H1 (cell line): ENCODE results near the gene RFTN2. TPM values are rescaled to one million over a fixed set of nuclear protein-coding genes. Genes with fewer than 3 reads are reported as not detected.

ENCODE experiments used
- BRCA1 ChIP-seq: IDR thresholded peaks from 2 replicates; pipeline ENCODE4 v1.6.1; 2012; ENCODE audit warnings: low read depth, low read length, improper control_type of control experiment
- CHD1 ChIP-seq: IDR thresholded peaks from 2 replicates; pipeline ENCODE4 v1.6.1; 2012; ENCODE audit warnings: low read depth, low read length, improper control_type of control experiment
- HDAC6 ChIP-seq: IDR thresholded peaks from one replicate; pipeline ENCODE4 v1.7.1; 2012; ENCODE audit warnings: low read depth, mild to moderate bottlenecking, inconsistent platforms, low read length, moderate library complexity
- SP4 ChIP-seq: IDR thresholded peaks from 2 replicates; pipeline ENCODE4 v1.6.1; 2012; ENCODE audit warnings: low read length, inconsistent platforms
- polyA plus RNA-seq, 7 experiments: library from polyadenylated mRNA; depleted of rRNA in 3 of 7; stranded (reverse) in 5 of 7; unstranded in 2 of 7; fragments of >200 nt in 5 of 7; fragments of 200-250 nt in 2 of 7; gene quantifications; 1 replicate in 5 of 7; 2 replicates in 1 of 7; 4 replicates in 1 of 7; pipeline versions ENCODE4 v1.2.1 to v1.2.3, GENCODE V29; 2011 to 2013; ENCODE audit warnings: missing spikeins in 2 of 7, mixed read lengths in 2 of 7
- total RNA-seq: library from RNA; stranded (reverse); fragmentation: NEBNext Ultra II Directional; extraction: Animal tissue kit (Norgen Biotek cat#: 25700); gene quantifications from 2 replicates; pipeline ENCODE4 v1.2.1, GENCODE V29; 2021
- TF ChIP-seq, protein P1 (sequence below): fragments of 300-600 bp; sonication (generic); IDR thresholded peaks from 2 replicates; pipeline ENCODE4 v1.7.1; 2012; ENCODE audit warnings: low read length, moderate library complexity, mild to moderate bottlenecking, inconsistent platforms; ENCODE audit not compliant: insufficient replicate concordance
- TF ChIP-seq, protein P2 (sequence below): IDR thresholded peaks from 2 replicates; pipeline ENCODE4 v1.6.1; 2011; ENCODE audit warnings: low read depth, mild to moderate bottlenecking, low read length; ENCODE audit not compliant: insufficient read depth

The RFTN2 gene
- total and polyA plus RNA-seq, 2 of the 8 experiments (the other 6 are each of a cell fraction or from before 2014, with no cell fraction given) = 2.3 to 2.4 TPM

DNA sequence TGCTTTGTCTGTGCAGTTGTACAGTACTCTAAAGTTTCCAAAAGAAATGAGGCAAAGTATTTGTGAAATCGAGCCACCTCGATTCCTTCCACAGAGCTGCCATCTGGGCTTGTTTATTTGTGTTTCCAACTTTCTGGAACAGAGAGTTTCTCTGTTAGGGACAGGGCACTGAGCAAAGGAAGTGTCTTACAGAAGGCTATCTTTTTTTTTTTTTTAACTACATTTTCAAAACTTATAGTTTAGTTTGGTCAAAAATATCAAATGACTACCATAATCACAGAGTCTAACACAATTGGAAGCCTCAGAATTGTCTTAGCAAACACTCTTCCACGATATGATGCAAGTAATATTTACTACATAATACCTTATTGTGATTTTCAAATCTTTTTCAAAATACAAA, 796 bp downstream of the RFTN2 start (continued):
- TF ChIP-seq, protein P1, sequence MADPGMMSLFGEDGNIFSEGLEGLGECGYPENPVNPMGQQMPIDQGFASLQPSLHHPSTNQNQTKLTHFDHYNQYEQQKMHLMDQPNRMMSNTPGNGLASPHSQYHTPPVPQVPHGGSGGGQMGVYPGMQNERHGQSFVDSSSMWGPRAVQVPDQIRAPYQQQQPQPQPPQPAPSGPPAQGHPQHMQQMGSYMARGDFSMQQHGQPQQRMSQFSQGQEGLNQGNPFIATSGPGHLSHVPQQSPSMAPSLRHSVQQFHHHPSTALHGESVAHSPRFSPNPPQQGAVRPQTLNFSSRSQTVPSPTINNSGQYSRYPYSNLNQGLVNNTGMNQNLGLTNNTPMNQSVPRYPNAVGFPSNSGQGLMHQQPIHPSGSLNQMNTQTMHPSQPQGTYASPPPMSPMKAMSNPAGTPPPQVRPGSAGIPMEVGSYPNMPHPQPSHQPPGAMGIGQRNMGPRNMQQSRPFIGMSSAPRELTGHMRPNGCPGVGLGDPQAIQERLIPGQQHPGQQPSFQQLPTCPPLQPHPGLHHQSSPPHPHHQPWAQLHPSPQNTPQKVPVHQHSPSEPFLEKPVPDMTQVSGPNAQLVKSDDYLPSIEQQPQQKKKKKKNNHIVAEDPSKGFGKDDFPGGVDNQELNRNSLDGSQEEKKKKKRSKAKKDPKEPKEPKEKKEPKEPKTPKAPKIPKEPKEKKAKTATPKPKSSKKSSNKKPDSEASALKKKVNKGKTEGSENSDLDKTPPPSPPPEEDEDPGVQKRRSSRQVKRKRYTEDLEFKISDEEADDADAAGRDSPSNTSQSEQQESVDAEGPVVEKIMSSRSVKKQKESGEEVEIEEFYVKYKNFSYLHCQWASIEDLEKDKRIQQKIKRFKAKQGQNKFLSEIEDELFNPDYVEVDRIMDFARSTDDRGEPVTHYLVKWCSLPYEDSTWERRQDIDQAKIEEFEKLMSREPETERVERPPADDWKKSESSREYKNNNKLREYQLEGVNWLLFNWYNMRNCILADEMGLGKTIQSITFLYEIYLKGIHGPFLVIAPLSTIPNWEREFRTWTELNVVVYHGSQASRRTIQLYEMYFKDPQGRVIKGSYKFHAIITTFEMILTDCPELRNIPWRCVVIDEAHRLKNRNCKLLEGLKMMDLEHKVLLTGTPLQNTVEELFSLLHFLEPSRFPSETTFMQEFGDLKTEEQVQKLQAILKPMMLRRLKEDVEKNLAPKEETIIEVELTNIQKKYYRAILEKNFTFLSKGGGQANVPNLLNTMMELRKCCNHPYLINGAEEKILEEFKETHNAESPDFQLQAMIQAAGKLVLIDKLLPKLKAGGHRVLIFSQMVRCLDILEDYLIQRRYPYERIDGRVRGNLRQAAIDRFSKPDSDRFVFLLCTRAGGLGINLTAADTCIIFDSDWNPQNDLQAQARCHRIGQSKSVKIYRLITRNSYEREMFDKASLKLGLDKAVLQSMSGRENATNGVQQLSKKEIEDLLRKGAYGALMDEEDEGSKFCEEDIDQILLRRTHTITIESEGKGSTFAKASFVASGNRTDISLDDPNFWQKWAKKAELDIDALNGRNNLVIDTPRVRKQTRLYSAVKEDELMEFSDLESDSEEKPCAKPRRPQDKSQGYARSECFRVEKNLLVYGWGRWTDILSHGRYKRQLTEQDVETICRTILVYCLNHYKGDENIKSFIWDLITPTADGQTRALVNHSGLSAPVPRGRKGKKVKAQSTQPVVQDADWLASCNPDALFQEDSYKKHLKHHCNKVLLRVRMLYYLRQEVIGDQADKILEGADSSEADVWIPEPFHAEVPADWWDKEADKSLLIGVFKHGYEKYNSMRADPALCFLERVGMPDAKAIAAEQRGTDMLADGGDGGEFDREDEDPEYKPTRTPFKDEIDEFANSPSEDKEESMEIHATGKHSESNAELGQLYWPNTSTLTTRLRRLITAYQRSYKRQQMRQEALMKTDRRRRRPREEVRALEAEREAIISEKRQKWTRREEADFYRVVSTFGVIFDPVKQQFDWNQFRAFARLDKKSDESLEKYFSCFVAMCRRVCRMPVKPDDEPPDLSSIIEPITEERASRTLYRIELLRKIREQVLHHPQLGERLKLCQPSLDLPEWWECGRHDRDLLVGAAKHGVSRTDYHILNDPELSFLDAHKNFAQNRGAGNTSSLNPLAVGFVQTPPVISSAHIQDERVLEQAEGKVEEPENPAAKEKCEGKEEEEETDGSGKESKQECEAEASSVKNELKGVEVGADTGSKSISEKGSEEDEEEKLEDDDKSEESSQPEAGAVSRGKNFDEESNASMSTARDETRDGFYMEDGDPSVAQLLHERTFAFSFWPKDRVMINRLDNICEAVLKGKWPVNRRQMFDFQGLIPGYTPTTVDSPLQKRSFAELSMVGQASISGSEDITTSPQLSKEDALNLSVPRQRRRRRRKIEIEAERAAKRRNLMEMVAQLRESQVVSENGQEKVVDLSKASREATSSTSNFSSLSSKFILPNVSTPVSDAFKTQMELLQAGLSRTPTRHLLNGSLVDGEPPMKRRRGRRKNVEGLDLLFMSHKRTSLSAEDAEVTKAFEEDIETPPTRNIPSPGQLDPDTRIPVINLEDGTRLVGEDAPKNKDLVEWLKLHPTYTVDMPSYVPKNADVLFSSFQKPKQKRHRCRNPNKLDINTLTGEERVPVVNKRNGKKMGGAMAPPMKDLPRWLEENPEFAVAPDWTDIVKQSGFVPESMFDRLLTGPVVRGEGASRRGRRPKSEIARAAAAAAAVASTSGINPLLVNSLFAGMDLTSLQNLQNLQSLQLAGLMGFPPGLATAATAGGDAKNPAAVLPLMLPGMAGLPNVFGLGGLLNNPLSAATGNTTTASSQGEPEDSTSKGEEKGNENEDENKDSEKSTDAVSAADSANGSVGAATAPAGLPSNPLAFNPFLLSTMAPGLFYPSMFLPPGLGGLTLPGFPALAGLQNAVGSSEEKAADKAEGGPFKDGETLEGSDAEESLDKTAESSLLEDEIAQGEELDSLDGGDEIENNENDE = no peak
- TF ChIP-seq SP4 = no peak
- no peak for TF ChIP-seq HDAC6
- TF ChIP-seq BRCA1 = no peak
- no peak for TF ChIP-seq CHD1
- TF ChIP-seq, protein P2, sequence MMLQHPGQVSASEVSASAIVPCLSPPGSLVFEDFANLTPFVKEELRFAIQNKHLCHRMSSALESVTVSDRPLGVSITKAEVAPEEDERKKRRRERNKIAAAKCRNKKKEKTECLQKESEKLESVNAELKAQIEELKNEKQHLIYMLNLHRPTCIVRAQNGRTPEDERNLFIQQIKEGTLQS = no peak
